Right atrium auricular region (tissue), 2 donors: ENCODE data around the gene RARRES2. TPM values are rescaled to one million over a fixed set of nuclear protein-coding genes. Genes with fewer than 3 reads are reported as not detected.

Experiments used
- DNase-seq: peaks from one replicate; pipeline ENCODE4 v3.0.0-alpha.2; 2019; ENCODE audit warnings: low spot score
- H3K27ac ChIP-seq, 2 donors: fragments of 200-600 bp; sonication (generic); 1 replicate in 1 of 2; 2 replicates in 1 of 2; pipeline ENCODE4 v1.5.1; 2016 to 2019
- H3K27me3 ChIP-seq, 2 donors: fragments of 200-600 bp; sonication (generic); one replicate each; pipeline versions ENCODE4 v1.5.1 to v1.6.0; 2017 to 2019
- H3K36me3 ChIP-seq: fragments of 200-600 bp; sonication (generic); one replicate; pipeline ENCODE4 v1.5.1; 2016
- H3K4me1 ChIP-seq, 2 donors: fragments of 200-600 bp; sonication (generic); one replicate each; pipeline versions ENCODE4 v1.5.1 to v1.6.0; 2017 to 2019
- H3K4me3 ChIP-seq, 2 donors: fragments of 200-600 bp; sonication (generic); 1 replicate in 1 of 2; 2 replicates in 1 of 2; pipeline ENCODE4 v1.5.1; 2017 to 2019; ENCODE audit warnings: mild to moderate bottlenecking in 1 of 2, moderate library complexity in 1 of 2
- H3K9me3 ChIP-seq, 2 donors: fragments of 200-600 bp; sonication (generic); one replicate each; pipeline ENCODE4 v1.5.1; 2019
- CTCF ChIP-seq, 2 donors: fragments of 200-600 bp; sonication (generic); IDR thresholded peaks; one replicate each; pipeline ENCODE4 v1.5.1; 2019; ENCODE audit warnings: antibody characterized with exemption in 2 of 2
- total RNA-seq, 2 donors: library from RNA; depleted of rRNA; stranded (reverse); fragments of >200 nt; gene quantifications; one replicate each; pipeline ENCODE4 v1.1.0, GENCODE V29; 2016

Gene RARRES2
- total RNA-seq, 2 donors from 2014 or later: 105 to 197 TPM

DNA sequence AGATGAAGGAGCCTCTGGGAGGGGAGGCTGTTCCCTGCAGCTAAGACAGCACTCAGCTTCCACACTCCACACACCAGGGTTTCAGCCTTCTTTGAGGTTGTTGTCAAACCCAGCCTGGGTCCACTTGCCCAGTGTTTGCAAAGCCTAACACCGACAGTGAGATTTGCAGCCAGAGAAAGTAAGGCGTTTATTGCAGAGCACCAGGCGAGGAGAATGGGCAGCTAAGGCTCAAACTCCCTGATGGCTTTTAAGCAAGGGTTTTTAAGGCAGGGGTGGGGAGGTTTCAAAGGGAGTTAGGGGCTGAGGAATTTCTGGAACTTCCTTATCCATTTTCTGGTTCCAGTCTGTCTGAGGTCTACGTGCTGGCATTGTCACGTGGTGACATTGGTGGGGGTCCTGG lies 33.0 kb upstream of the RARRES2 start:
- peaks cover 41% of the 10 kb centered on the region for H3K36me3 ChIP-seq
- H3K4me3 ChIP-seq: no peak overlapping the region
- H3K27me3 ChIP-seq: no peaks in the 10 kb centered on the region
- H3K9me3 ChIP-seq: no peaks in the 10 kb centered on the region
- peak overlapping the region in 1 of 2 donors; percentile 34 for H3K27ac ChIP-seq
- no peak for TF ChIP-seq CTCF (IDR thresholded peaks at IDR 0.05)
- no peak for DNase-seq
- peaks cover 0 to 49% of the 10 kb centered on the region in 2 donors for H3K4me1 ChIP-seq

GRCh38 chr7:150374026-150374425 lies 32.6 kb upstream of the RARRES2 start:
- no peak for DNase-seq
- peak overlapping the region in 1 of 2 donors; percentile 34 for H3K27ac ChIP-seq
- TF ChIP-seq CTCF (IDR thresholded peaks at IDR 0.05): no peak
- H3K4me3 ChIP-seq: no peak overlapping the region
- no peaks in the 10 kb centered on the region for H3K9me3 ChIP-seq
- peaks cover 0 to 52% of the 10 kb centered on the region in 2 donors for H3K4me1 ChIP-seq
- peaks cover 41% of the 10 kb centered on the region for H3K36me3 ChIP-seq
- H3K27me3 ChIP-seq: no peaks in the 10 kb centered on the region

DNA sequence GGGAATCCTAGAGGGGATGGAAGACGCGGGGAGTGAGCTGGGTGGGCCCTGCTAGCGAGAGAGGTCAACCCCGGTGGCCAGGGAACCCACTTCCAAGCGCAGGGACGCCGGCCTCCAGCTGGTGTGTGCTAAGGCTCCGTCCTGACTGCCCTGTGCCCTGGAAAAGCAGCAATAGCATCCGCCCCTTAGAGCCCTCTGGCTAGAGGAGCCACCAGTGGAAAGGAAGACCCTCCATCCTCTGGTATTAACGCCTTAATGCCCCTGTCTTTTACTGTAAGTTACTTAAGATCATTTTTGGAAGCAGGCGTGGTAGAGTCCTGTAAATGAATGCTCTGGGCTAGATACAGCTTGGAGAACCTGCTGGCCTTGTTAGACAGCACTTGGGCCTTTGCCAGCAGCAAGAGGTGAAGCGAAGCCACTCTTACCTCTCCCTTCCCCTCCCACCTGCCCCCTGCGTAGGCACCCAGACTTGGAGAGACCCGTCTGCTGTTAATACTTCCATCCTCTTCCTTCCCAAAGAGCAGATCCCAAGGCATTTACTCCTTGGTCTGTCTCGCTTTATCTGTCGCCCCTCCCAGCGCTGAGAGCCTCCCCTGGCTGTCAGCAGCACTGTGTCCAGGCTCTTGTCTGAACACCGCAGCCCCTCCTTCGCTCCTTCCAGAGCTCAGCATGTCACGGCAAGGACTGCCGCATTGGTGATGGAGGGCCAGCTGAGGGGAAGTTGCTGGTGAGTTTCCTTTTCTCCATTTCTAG lies 31.8 kb upstream of the RARRES2 start:
- no peak overlapping the region for H3K4me3 ChIP-seq
- peaks cover 41% of the 10 kb centered on the region for H3K36me3 ChIP-seq
- no peak for DNase-seq

DNA sequence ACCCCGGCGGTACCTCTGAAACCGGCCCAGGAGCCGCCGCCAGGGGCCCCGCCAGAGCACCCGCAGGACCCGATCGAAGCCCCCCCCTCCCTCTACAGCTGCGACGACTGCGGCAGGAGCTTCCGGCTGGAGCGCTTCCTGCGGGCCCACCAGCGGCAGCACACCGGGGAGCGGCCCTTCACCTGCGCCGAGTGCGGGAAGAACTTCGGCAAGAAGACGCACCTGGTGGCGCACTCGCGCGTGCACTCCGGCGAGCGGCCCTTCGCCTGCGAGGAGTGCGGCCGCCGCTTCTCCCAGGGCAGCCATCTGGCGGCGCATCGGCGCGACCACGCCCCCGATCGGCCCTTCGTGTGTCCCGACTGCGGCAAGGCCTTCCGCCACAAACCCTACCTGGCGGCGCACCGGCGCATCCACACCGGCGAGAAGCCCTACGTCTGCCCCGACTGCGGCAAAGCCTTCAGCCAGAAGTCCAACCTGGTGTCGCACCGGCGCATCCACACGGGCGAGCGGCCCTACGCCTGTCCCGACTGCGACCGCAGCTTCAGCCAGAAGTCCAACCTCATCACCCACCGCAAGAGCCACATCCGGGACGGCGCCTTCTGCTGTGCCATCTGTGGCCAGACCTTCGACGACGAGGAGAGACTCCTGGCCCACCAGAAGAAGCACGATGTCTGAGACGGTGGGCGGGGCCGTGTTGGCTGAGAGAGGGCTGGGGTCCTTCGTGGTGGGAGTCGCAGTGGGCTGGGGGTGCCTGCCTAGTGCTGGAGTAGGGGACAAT lies 31.0 kb upstream of the RARRES2 start:
- Histone ChIP-seq H3K9me3 (no peaks in the 10 kb centered on the region), H3K4me1 (peaks cover 0 to 48% of the 10 kb centered on the region in 2 donors), H3K27ac (peak overlapping the region in 1 of 2 donors; percentile 44), H3K27me3 (no peaks in the 10 kb centered on the region), H3K4me3 (no peak overlapping the region), H3K36me3 (peaks cover 41% of the 10 kb centered on the region)
- no peak for DNase-seq
- TF ChIP-seq CTCF (IDR thresholded peaks at IDR 0.05): no peak

More for the DNA sequence above, 31.8 kb upstream of the RARRES2 start:
- Histone ChIP-seq H3K9me3 (no peaks in the 10 kb centered on the region), H3K27me3 (no peaks in the 10 kb centered on the region), H3K27ac (peak overlapping the region; percentile 34 to 44), H3K4me1 (peaks cover 0 to 49% of the 10 kb centered on the region in 2 donors)
- TF ChIP-seq CTCF (IDR thresholded peaks at IDR 0.05): no peak

- H3K27me3 ChIP-seq: no peaks in the 10 kb centered on the region
- no peak overlapping the region for H3K4me3 ChIP-seq
- peaks cover 0 to 48% of the 10 kb centered on the region in 2 donors for H3K4me1 ChIP-seq
- no peak for TF ChIP-seq CTCF (IDR thresholded peaks at IDR 0.05)
- H3K36me3 ChIP-seq: peaks cover 41% of the 10 kb centered on the region
- no peak overlapping the region for H3K27ac ChIP-seq
- H3K9me3 ChIP-seq: no peaks in the 10 kb centered on the region
- DNase-seq: no peak
These were observed 30.5 kb upstream of the RARRES2 start for GRCh38 chr7:150371996-150372270.
